HUDEP-2 (cell line): ENCODE measurements around the gene VPS41.

Experiments used
- DNase-seq, 76 experiments: peaks; one replicate each; lab custom pipeline; 2025; ENCODE audit not compliant: unreplicated experiment in 76 of 76; lab: John Stamatoyannopoulos, UW

VPS41 gene

GRCh38 chr7:38744746-38745145 is 164.2 kb downstream of the VPS41 start:
- DNase-seq = no peak

DNA sequence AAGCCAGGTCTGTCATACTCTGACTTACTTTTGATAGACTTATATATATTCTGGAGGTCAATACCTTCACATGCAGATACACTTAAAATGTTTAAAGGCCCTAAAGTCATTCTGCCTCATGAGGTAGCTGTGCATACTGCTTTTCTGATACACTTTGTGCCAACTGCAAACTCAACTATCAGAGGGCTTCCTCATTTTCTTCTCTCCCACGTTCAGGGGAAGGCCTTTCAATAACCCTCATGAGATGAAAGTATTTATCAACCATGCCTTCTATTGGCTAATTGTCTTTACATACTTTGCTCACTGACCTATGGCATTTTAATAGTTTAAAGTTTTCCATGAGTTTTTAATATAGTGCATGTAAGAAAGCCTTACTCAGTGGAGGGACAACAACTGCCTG is 165.1 kb downstream of the VPS41 start:
- no peak for DNase-seq

DNA sequence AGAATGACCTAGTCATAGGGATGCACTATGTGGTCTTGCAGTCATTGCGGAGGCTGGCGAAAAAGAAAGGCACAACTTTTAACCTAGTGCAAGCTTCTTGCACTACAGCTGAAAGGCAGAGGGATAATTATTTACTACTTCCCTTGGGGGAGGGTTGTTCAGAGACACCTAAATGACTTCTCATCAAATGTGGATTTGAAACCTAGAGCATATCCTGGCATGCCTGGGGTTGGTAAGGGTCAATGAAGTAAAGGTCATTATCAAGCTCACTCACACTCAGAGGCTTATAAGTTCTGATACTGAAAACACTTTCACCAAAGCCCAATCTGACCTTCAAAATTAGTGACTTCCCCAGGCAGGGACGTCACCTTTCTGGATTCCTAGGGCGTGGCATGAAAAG is 168.9 kb downstream of the VPS41 start:
- DNase-seq = no peak

DNA sequence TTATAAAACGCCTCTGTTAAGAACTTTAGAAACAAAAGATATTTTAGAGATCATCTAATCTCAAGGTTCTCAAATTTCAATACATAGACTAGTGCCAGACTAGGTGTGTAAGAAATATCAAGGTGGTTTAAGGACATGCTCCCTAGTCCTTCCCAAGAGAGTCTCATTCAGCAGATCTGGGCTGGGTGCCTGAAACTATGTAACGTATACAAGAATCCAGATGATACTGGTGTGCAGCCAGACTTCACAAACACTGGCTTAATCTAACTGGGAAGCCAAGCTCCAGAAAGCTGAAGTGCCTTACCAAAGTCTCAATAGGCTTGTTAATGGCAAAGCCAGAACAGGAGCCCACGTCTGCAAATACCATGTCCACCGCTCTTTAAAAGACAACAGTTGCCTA is 172.9 kb downstream of the VPS41 start:
- DNase-seq = no peak

- DNase-seq = no peak
Measured at GRCh38 chr7:38731215-38731614, 177.8 kb downstream of the VPS41 start.

- DNase-seq = no peak
Measured at GRCh38 chr7:38728145-38728544, 180.8 kb downstream of the VPS41 start.

- DNase-seq = no peak
Measured at GRCh38 chr7:38727184-38727940, 181.6 kb downstream of the VPS41 start.

DNA sequence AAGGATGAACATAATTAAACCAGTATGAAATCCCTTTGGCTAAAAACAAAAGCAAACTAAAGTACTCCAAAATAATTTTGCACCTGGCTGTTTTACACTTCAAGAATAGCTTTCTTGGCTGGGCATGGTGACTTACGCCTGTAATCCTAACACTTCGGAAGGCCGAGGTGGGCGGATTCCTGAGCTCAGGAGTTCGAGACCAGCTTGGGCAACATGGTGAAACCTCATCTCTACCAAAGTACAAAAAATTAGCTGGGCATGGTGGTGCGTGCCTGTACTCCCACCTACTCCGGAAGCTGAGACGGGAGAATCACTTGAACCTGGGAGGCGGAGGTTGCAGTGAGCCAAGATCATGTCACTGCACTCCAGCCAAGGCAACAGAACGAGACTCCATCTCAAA is 185.7 kb downstream of the VPS41 start:
- no peak for DNase-seq

DNA sequence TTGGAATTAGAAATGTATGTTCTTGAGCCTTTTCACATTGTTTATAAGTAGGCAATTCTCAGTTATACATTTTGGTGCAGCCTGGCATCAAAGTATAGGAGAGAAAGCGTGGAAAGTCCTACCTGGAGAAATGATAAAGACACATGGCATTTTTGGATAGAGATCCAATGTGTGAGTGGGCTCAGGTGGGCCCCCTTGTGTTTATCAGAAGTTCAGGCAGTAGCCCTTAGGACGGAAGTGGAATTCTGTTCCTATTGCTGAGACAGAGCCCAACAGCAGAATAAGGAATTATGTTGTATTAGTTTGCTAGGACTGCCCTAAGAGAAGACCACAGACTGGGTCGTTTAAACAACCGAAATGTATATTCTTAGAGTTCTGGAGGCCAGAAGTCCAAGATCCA is 192.6 kb downstream of the VPS41 start:
- DNase-seq = no peak

- DNase-seq = no peak
Measured at GRCh38 chr7:38709123-38709522, 199.9 kb downstream of the VPS41 start.

- DNase-seq = no peak
Measured at GRCh38 chr7:38704751-38705150, 204.2 kb downstream of the VPS41 start.

DNA sequence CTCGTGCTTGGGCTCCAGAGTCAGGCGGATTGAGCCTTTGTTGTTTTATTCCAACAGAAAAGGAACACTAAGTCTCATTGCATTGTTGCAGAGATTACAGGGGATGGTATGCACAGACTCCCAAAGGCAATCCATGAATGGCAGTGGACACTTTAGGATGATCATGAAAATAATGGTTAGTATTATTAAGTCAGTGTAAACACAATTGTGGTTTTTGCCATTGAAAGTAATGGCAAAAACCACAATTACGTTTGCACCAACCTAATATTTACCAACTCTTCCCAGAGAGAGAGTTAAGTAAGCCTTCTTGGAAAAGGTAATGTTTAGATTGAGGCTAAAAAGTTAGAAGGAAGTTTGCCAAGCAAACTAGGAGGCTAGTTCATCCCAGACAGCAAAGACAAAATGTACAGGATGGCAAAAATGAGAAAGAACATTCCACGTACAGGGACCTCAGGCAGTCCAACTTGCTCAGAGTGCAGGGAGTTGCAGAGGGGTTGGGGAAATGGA is 204.9 kb downstream of the VPS41 start:
- DNase-seq = no peak

GRCh38 chr7:38703093-38703492 is 205.9 kb downstream of the VPS41 start:
- DNase-seq = no peak

GRCh38 chr7:38702002-38702535 is 206.9 kb downstream of the VPS41 start:
- no peak for DNase-seq

DNA sequence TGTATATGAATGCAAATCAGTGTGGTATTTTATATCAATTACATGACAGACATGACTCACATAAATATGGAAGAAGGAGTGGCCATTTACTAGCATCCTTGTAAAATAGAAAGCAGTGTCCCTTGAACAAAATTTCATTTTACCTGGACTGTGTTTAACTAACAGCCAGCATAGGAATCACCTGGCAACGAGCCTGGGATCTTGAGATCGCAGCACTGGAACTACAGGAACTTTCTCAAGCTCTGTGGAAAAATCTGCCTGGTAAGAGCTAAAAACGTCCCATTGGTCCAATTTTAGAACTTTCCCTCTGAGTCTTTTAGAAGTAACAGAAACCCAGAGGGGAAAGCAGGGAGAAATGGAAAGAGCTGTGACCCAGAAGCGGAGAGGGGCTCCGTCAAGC is 208.9 kb downstream of the VPS41 start:
- no peak for DNase-seq

DNA sequence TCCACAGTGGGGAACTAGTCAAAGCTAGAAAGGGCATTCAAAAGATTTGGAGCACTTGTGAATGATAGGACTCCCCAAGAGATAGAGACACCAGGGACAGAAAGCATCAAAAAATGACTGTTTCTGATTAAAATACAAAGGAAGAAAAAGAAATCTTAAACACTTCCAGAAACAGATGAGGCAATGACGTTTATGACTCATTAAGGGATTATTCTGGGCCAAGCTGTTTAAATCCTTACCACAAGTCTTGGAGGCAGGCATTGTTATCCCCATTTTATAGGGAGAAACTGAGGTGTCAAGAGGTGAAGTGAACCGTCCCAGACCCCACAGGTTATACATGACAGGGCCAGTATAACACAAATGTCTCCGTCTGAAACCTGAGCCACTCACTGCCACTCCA is 209.5 kb downstream of the VPS41 start:
- DNase-seq = no peak

- no peak for DNase-seq
Measured at GRCh38 chr7:38694326-38694725, 214.7 kb downstream of the VPS41 start.

- no peak for DNase-seq
Measured at GRCh38 chr7:38686888-38687287, 222.1 kb downstream of the VPS41 start.

- DNase-seq = peak in 17 of 76 experiments; percentile 1 to 100 (median 95)
Measured at GRCh38 chr7:38685851-38686250, 223.1 kb downstream of the VPS41 start.

- no peak for DNase-seq
Measured at GRCh38 chr7:38682606-38683005, 226.4 kb downstream of the VPS41 start.

DNA sequence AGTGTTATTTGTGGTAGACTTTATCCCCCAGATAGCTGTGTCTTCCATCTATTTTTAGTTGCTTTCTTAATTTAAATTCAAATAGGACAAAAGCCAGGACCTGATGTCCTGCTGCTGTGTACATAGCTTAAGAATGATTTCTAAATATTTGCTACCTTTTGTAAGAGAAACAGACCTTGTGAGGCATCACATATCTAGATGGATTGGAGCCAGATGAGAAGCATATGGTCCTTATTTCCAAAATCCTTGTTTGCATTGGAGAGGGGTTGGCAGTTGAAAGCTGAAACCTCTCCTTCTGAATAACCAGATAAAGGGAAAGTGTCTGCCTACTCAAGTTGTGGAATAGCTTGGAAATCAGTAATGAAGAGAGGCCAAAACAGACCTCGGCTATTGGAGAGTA is 227.1 kb downstream of the VPS41 start:
- DNase-seq = no peak

- no peak for DNase-seq
Measured at GRCh38 chr7:38679419-38679818, 229.6 kb downstream of the VPS41 start.

- DNase-seq = no peak
Measured at GRCh38 chr7:38678698-38679054, 230.3 kb downstream of the VPS41 start.
